Measurements from ENCODE around the gene PHF21A.

GRCh38 chr11:46057489-46057888, 63.8 kb downstream of the PHF21A start:
- TF ChIP-seq, protein P1, sequence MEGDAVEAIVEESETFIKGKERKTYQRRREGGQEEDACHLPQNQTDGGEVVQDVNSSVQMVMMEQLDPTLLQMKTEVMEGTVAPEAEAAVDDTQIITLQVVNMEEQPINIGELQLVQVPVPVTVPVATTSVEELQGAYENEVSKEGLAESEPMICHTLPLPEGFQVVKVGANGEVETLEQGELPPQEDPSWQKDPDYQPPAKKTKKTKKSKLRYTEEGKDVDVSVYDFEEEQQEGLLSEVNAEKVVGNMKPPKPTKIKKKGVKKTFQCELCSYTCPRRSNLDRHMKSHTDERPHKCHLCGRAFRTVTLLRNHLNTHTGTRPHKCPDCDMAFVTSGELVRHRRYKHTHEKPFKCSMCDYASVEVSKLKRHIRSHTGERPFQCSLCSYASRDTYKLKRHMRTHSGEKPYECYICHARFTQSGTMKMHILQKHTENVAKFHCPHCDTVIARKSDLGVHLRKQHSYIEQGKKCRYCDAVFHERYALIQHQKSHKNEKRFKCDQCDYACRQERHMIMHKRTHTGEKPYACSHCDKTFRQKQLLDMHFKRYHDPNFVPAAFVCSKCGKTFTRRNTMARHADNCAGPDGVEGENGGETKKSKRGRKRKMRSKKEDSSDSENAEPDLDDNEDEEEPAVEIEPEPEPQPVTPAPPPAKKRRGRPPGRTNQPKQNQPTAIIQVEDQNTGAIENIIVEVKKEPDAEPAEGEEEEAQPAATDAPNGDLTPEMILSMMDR (IDR thresholded peaks at IDR 0.05) = no peak
- TF ChIP-seq EP300 (IDR thresholded peaks at IDR 0.05) = no peak
